Sigmoid colon (tissue), 7 donors: ENCODE data around the gene NRP2. TPM values are rescaled to one million over a fixed set of nuclear protein-coding genes. Genes with fewer than 3 reads are reported as not detected.

Source experiments
- DNase-seq: peaks from one replicate; pipeline ENCODE4 v3.0.0-alpha.2; 2019
- H3K27ac ChIP-seq, 4 donors: fragments of 200-600 bp; sonication (generic); one replicate each; pipeline ENCODE4 v1.5.1; 2016 to 2019; ENCODE audit warnings: mild to moderate bottlenecking in 1 of 4
- H3K27me3 ChIP-seq, 3 donors: fragments of 200-600 bp; sonication (generic); one replicate each; pipeline ENCODE4 v1.5.1; 2019; ENCODE audit warnings: mild to moderate bottlenecking in 1 of 3
- H3K36me3 ChIP-seq, 4 donors: fragments of 200-600 bp; sonication (generic); one replicate each; pipeline ENCODE4 v1.5.1; 2016 to 2019
- H3K4me1 ChIP-seq, 4 donors: fragments of 200-600 bp; sonication (generic); one replicate each; pipeline ENCODE4 v1.5.1; 2017 to 2019
- H3K4me3 ChIP-seq, 4 donors: fragments of 200-600 bp; sonication (generic); one replicate each; pipeline ENCODE4 v1.5.1; 2017 to 2019; ENCODE audit warnings: mild to moderate bottlenecking in 2 of 4, moderate library complexity in 1 of 4
- H3K9me3 ChIP-seq, 4 donors: fragments of 200-600 bp in 3 of 4; sonication (generic) in 3 of 4; one replicate each; pipeline versions ENCODE4 v1.5.1 to v1.6.1; 2013 to 2019
- CTCF ChIP-seq, 4 experiments: fragments of 450-650 bp in 3 of 4; fragments of 200-600 bp in 1 of 4; IDR thresholded peaks; one replicate each; pipeline ENCODE4 v1.5.1; 2016 to 2019; ENCODE audit warnings: antibody characterized with exemption in 4 of 4, mild to moderate bottlenecking in 3 of 4, moderate library complexity in 2 of 4
- EP300 ChIP-seq, 4 donors: sonication (generic); formaldehyde crosslinking; IDR thresholded peaks; one replicate each; pipeline ENCODE4 v1.6.1; 2017; ENCODE audit warnings: antibody characterized with exemption in 4 of 4
- POLR2A ChIP-seq, 2 donors: fragments of 450-650 bp; IDR thresholded peaks; one replicate each; pipeline ENCODE4 v1.6.1; 2016; ENCODE audit warnings: antibody characterized with exemption in 2 of 2, mild to moderate bottlenecking in 2 of 2, moderate library complexity in 2 of 2
- POLR2AphosphoS5 ChIP-seq, 4 donors: sonication (generic); formaldehyde crosslinking; IDR thresholded peaks; one replicate each; pipeline ENCODE4 v1.6.1; 2017; ENCODE audit warnings: antibody characterized with exemption in 4 of 4
- WGBS, 2 donors: extraction: QIAGEN DNeasy Blood & Tissue Kit; methylation state at CpG; one replicate each; pipeline ENCODE4 v1.1.7; 2013; 5-methylcytosine and 5-hydroxymethylcytosine counted together
- intact Hi-C: fragments of 100-400 bp; cut with DNase I; formaldehyde crosslinking; loops from one replicate; pipeline ENCODE4 v1.15.1; 2023
- polyA plus RNA-seq, 3 donors: library from polyadenylated mRNA; stranded (reverse); fragments of 200-250 nt; gene quantifications; one replicate each; pipeline ENCODE4 v1.2.3, GENCODE V29; 2013
- total RNA-seq, 4 donors: library from RNA; depleted of rRNA; stranded (reverse); fragments of >200 nt; gene quantifications; one replicate each; pipeline ENCODE4 v1.1.0, GENCODE V29; 2016
- donor health status: healthy with polysubstance abuse.
- donor health status: Bipolar disorder and iron deficiency.
- donor health status: healthy.

Gene NRP2
- total and polyA plus RNA-seq, 7 donors = 2.5 to 348 (median 207) TPM

GRCh38 chr2:205792908-205793307 is 110.6 kb downstream of the NRP2 start:
- no peaks in the 10 kb centered on the region for H3K9me3 ChIP-seq
- H3K4me3 ChIP-seq = no peak overlapping the region
- H3K27ac ChIP-seq = peak overlapping the region; percentile 83 to 99 (median 90)
- peaks cover 14 to 55% (median 19%) of the 10 kb centered on the region in 4 donors for H3K36me3 ChIP-seq
- intact Hi-C loops = loop anchor here (1.0 kb wide), 1 partner anchor 25 kb away; no protein-coding TSS in a partner anchor
- DNase-seq = peak; percentile 87
- H3K4me1 ChIP-seq = peaks cover 0 to 81% (median 65%) of the 10 kb centered on the region in 4 donors
- no peak for TF ChIP-seq CTCF (IDR thresholded peaks at IDR 0.05)
- TF ChIP-seq EP300 (IDR thresholded peaks at IDR 0.05) = peak; percentile 71 to 89 (median 85)
- TF ChIP-seq POLR2AphosphoS5 (IDR thresholded peaks at IDR 0.05) = peak; percentile 80 to 84 (median 82)
- no peak for TF ChIP-seq POLR2A (IDR thresholded peaks at IDR 0.05)
- H3K27me3 ChIP-seq = no peaks in the 10 kb centered on the region
- 90 to 95% methylated on average over 3 of the region's 3 CpGs for WGBS, 2 donors

GRCh38 chr2:205796805-205797313 is 114.6 kb downstream of the NRP2 start:
- peak overlapping the region; percentile 83 to 99 (median 90) for H3K27ac ChIP-seq
- H3K4me1 ChIP-seq = peaks cover 0 to 85% (median 67%) of the 10 kb centered on the region in 4 donors
- intact Hi-C loops = loop anchor here (1.0 kb wide), 1 partner anchor 43 kb away; no protein-coding TSS in a partner anchor

GRCh38 chr2:205797866-205798265 is 115.6 kb downstream of the NRP2 start:
- WGBS, 2 donors = 82 to 89% methylated on average over 4 of the region's 4 CpGs
- peaks cover 0 to 83% (median 68%) of the 10 kb centered on the region in 4 donors for H3K4me1 ChIP-seq

More at GRCh38 chr2:205796805-205797313, 114.6 kb downstream of the NRP2 start:
- Histone ChIP-seq H3K4me3 (no peak overlapping the region), H3K9me3 (no peaks in the 10 kb centered on the region), H3K27me3 (no peaks in the 10 kb centered on the region), H3K36me3 (peaks cover 14 to 49% (median 19%) of the 10 kb centered on the region in 4 donors)
- 90 to 92% methylated on average over 5 of the region's 5 CpGs for WGBS, 2 donors
- no peak for DNase-seq
- TF ChIP-seq EP300 (IDR thresholded peaks at IDR 0.05) = no peak
- TF ChIP-seq CTCF (IDR thresholded peaks at IDR 0.05) = no peak
- no peak for TF ChIP-seq POLR2AphosphoS5 (IDR thresholded peaks at IDR 0.05)
- no peak for TF ChIP-seq POLR2A (IDR thresholded peaks at IDR 0.05)

GRCh38 chr2:205800224-205800623 is 117.9 kb downstream of the NRP2 start:
- intact Hi-C loops = no loop called here
- no peak for DNase-seq
- Histone ChIP-seq H3K9me3 (no peaks in the 10 kb centered on the region), H3K4me3 (no peak overlapping the region), H3K27me3 (no peaks in the 10 kb centered on the region), H3K4me1 (peaks cover 0 to 66% (median 62%) of the 10 kb centered on the region in 4 donors), H3K36me3 (peaks cover 7 to 25% (median 11%) of the 10 kb centered on the region in 4 donors), H3K27ac (peak overlapping the region; percentile 83 to 99 (median 90))
- TF ChIP-seq POLR2A (IDR thresholded peaks at IDR 0.05) (no peak), POLR2AphosphoS5 (IDR thresholded peaks at IDR 0.05) (no peak), EP300 (IDR thresholded peaks at IDR 0.05) (no peak), CTCF (IDR thresholded peaks at IDR 0.05) (no peak)
- WGBS, 2 donors = 58 to 79% methylated on average over 2 of the region's 2 CpGs

More at GRCh38 chr2:205797866-205798265, 115.6 kb downstream of the NRP2 start:
- Histone ChIP-seq H3K27me3 (no peaks in the 10 kb centered on the region), H3K27ac (peak overlapping the region; percentile 83 to 99 (median 90)), H3K36me3 (peaks cover 14 to 41% (median 19%) of the 10 kb centered on the region in 4 donors), H3K9me3 (no peaks in the 10 kb centered on the region), H3K4me3 (no peak overlapping the region)
- intact Hi-C loops = loop anchor here (1.0 kb wide), 1 partner anchor 42 kb away; no protein-coding TSS in a partner anchor
- TF ChIP-seq CTCF (IDR thresholded peaks at IDR 0.05) (no peak), EP300 (IDR thresholded peaks at IDR 0.05) (peak in 1 of 4 donors; percentile 21), POLR2A (IDR thresholded peaks at IDR 0.05) (no peak), POLR2AphosphoS5 (IDR thresholded peaks at IDR 0.05) (peak in 3 of 4 donors; percentile 44 to 70 (median 51))
- DNase-seq = no peak
